WTC11 (cell line): ENCODE data around the gene SMC3. TPM values are rescaled to one million over a fixed set of nuclear protein-coding genes. Genes with fewer than 3 reads are reported as not detected.

ENCODE experiments used
- ATAC-seq: fragments of 200-7000 bp; cut with Tn5 transposase; 2 replicates; pipeline ENCODE4 v1.10.0; 2021; ENCODE audit warnings: mild to moderate bottlenecking, moderate library complexity
- CTCF ChIA-PET: fragments of 300-600 bp; sonication (Branson Sonifier 250); formaldehyde crosslinking; loops from one replicate; lab custom pipeline; 2021; ENCODE audit warnings: antibody characterized with exemption; lab: Charles Lee
- POLR2A ChIA-PET: fragments of 350-600 bp; sonication (Branson Sonifier 250); formaldehyde crosslinking; loops from one replicate; lab custom pipeline; 2021; ENCODE audit warnings: antibody characterized with exemption; lab: Charles Lee
- DNase-seq: peaks from one replicate; pipeline ENCODE4 v3.0.0; 2021; ENCODE audit warnings: low spot score
- H3K27ac Mint-ChIP-seq: 2 replicates; pipeline ENCODE4 v1.8.0; 2021; ENCODE audit warnings: mixed read lengths
- H3K27me3 Mint-ChIP-seq: 2 replicates; pipeline ENCODE4 v1.8.0; 2021; ENCODE audit warnings: low read depth, mild to moderate bottlenecking, moderate library complexity, mixed read lengths
- H3K36me3 Mint-ChIP-seq: 2 replicates; pipeline ENCODE4 v1.8.0; 2021; ENCODE audit warnings: mixed read lengths
- H3K4me1 Mint-ChIP-seq: 2 replicates; pipeline ENCODE4 v1.8.0; 2022; ENCODE audit warnings: mixed read lengths
- H3K4me3 Mint-ChIP-seq: 2 replicates; pipeline ENCODE4 v1.8.0; 2021; ENCODE audit warnings: mild to moderate bottlenecking, moderate library complexity, mixed read lengths
- H3K9me3 Mint-ChIP-seq: 2 replicates; pipeline ENCODE4 v1.8.0; 2021; ENCODE audit warnings: mixed read lengths
- ATF1 ChIP-seq: sonication (generic); formaldehyde crosslinking; IDR thresholded peaks from 2 replicates; pipeline ENCODE4 v1.8.1; 2023; ENCODE audit warnings: mild to moderate bottlenecking, moderate library complexity, missing genetic modification reagents
- ATF2 ChIP-seq: sonication (generic); formaldehyde crosslinking; IDR thresholded peaks from 2 replicates; pipeline ENCODE4 v1.8.1; 2022; ENCODE audit warnings: low read depth, missing genetic modification reagents, borderline replicate concordance
- EMX1 ChIP-seq: fragments of 250-450 bp; sonication (Bioruptor Pico); IDR thresholded peaks from 2 replicates; pipeline ENCODE4 v1.8.0; 2021; ENCODE audit warnings: mild to moderate bottlenecking
- GABPB1 ChIP-seq: sonication (generic); formaldehyde crosslinking; IDR thresholded peaks from 2 replicates; pipeline ENCODE4 v1.8.1; 2023; ENCODE audit warnings: mild to moderate bottlenecking, missing genetic modification reagents
- GTF2I ChIP-seq: fragments of 250-450 bp; sonication (Bioruptor Pico); conservative IDR thresholded peaks from 2 replicates; pipeline ENCODE4 v1.4.0; 2021; ENCODE audit warnings: mild to moderate bottlenecking
- IRF1 ChIP-seq: sonication (generic); formaldehyde crosslinking; IDR thresholded peaks from 2 replicates; pipeline ENCODE4 v1.8.0; 2023; ENCODE audit warnings: missing genetic modification reagents
- JUN ChIP-seq: sonication (generic); formaldehyde crosslinking; IDR thresholded peaks from 2 replicates; pipeline ENCODE4 v1.8.0; 2023; ENCODE audit warnings: mild to moderate bottlenecking, missing genetic modification reagents
- MLX ChIP-seq: sonication (generic); formaldehyde crosslinking; IDR thresholded peaks from 2 replicates; pipeline ENCODE4 v1.8.1; 2023; ENCODE audit warnings: mild to moderate bottlenecking, missing genetic modification reagents, moderate library complexity
- NFYB ChIP-seq: sonication (generic); formaldehyde crosslinking; conservative IDR thresholded peaks from 2 replicates; pipeline ENCODE4 v1.8.0; 2022; ENCODE audit warnings: low read depth, missing genetic modification reagents
- NR1H2 ChIP-seq: sonication (generic); formaldehyde crosslinking; IDR thresholded peaks from 2 replicates; pipeline ENCODE4 v1.9.0; 2021; ENCODE audit warnings: mild to moderate bottlenecking, moderate library complexity, missing genetic modification reagents
- OVOL2 ChIP-seq: fragments of 250-450 bp; sonication (Bioruptor Pico); IDR thresholded peaks from 2 replicates; pipeline ENCODE4 v1.9.0; 2021; ENCODE audit warnings: mild to moderate bottlenecking, borderline replicate concordance
- RELA ChIP-seq: sonication (generic); formaldehyde crosslinking; IDR thresholded peaks from 2 replicates; pipeline ENCODE4 v1.8.1; 2022; ENCODE audit warnings: missing genetic modification reagents, mild to moderate bottlenecking, borderline replicate concordance
- TEAD1 ChIP-seq: sonication (generic); formaldehyde crosslinking; IDR thresholded peaks from 2 replicates; pipeline ENCODE4 v1.8.0; 2022; ENCODE audit warnings: mild to moderate bottlenecking, missing genetic modification reagents
- ZMAT4 ChIP-seq: fragments of 250-450 bp; sonication (Bioruptor Pico); IDR thresholded peaks from 2 replicates; pipeline ENCODE4 v1.9.0; 2021; ENCODE audit warnings: mild to moderate bottlenecking
- ZNF219 ChIP-seq: sonication (generic); formaldehyde crosslinking; IDR thresholded peaks from 2 replicates; pipeline ENCODE4 v1.8.0; 2023; ENCODE audit warnings: missing genetic modification reagents, mild to moderate bottlenecking, borderline replicate concordance
- ZNF396 ChIP-seq: fragments of 250-450 bp; sonication (Bioruptor Pico); IDR thresholded peaks from 2 replicates; pipeline ENCODE4 v1.8.0; 2021; ENCODE audit warnings: mild to moderate bottlenecking, moderate library complexity, borderline replicate concordance
- ZNF416 ChIP-seq: fragments of 250-450 bp; sonication (Bioruptor Pico); IDR thresholded peaks from 2 replicates; pipeline ENCODE4 v1.9.0; 2021; ENCODE audit warnings: mild to moderate bottlenecking, inconsistent platforms
- total RNA-seq: library from RNA; stranded (reverse); gene quantifications from 3 replicates; pipeline ENCODE4 v1.2.3, GENCODE V29; 2021
- TF ChIP-seq, protein P1 (sequence below): sonication (generic); formaldehyde crosslinking; IDR thresholded peaks from 2 replicates; pipeline ENCODE4 v1.8.1; 2023; ENCODE audit warnings: mild to moderate bottlenecking, missing genetic modification reagents
- TF ChIP-seq, protein P2 (sequence below): fragments of 200-600 bp; IDR thresholded peaks from 2 replicates; pipeline ENCODE4 v1.8.0; 2022; ENCODE audit warnings: antibody characterized with exemption
- TF ChIP-seq, protein P3 (sequence below): sonication (generic); formaldehyde crosslinking; IDR thresholded peaks from 2 replicates; pipeline ENCODE4 v1.8.1; 2022; ENCODE audit warnings: mild to moderate bottlenecking, missing genetic modification reagents, moderate library complexity, borderline replicate concordance
- TF ChIP-seq, protein P4 (sequence below): sonication (generic); formaldehyde crosslinking; IDR thresholded peaks from 2 replicates; pipeline ENCODE4 v1.8.0; 2022; ENCODE audit warnings: mild to moderate bottlenecking, missing genetic modification reagents

Gene SMC3
- total RNA-seq, 1 experiment from 2014 or later = 71.0 TPM

GRCh38 chr10:110546499-110547110 is 20.9 kb upstream of the SMC3 start:
- H3K27ac Mint-ChIP-seq = no peak overlapping the region
- CTCF ChIA-PET = interaction anchor here (0.6 to 1.4 kb wide), 27 partner anchors 9 to 241 kb away, joined by 3 to 35 read pairs (median 4); partner anchors contain the start of gene SMNDC1
- no peaks in the 10 kb centered on the region for H3K9me3 Mint-ChIP-seq
- H3K4me3 Mint-ChIP-seq = no peak overlapping the region
- TF ChIP-seq EMX1 (CRISPR knock-in tag) (no peak), TEAD1 (no peak), GABPB1 (CRISPR knock-in tag) (no peak), ZMAT4 (CRISPR knock-in tag) (no peak), ATF1 (CRISPR knock-in tag) (no peak), IRF1 (CRISPR knock-in tag) (no peak), GTF2I (CRISPR knock-in tag) (no peak), RELA (CRISPR knock-in tag) (no peak)
- TF ChIP-seq, protein P1, sequence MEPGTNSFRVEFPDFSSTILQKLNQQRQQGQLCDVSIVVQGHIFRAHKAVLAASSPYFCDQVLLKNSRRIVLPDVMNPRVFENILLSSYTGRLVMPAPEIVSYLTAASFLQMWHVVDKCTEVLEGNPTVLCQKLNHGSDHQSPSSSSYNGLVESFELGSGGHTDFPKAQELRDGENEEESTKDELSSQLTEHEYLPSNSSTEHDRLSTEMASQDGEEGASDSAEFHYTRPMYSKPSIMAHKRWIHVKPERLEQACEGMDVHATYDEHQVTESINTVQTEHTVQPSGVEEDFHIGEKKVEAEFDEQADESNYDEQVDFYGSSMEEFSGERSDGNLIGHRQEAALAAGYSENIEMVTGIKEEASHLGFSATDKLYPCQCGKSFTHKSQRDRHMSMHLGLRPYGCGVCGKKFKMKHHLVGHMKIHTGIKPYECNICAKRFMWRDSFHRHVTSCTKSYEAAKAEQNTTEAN = no peak
- TF ChIP-seq, all 79 proteins: peak for 0
- Mint-ChIP-seq H3K4me1 (peaks cover 11% of the 10 kb centered on the region), H3K27me3 (no peaks in the 10 kb centered on the region; the same call in 1 of the 2 replicates), H3K36me3 (no peaks in the 10 kb centered on the region)
- no peak for ATAC-seq
- POLR2A ChIA-PET = interaction anchor here (0.8 to 1.0 kb wide), 3 partner anchors 15 to 71 kb away, joined by 3 to 5 read pairs (median 3); no protein-coding TSS in a partner anchor
- DNase-seq = no peak

DNA sequence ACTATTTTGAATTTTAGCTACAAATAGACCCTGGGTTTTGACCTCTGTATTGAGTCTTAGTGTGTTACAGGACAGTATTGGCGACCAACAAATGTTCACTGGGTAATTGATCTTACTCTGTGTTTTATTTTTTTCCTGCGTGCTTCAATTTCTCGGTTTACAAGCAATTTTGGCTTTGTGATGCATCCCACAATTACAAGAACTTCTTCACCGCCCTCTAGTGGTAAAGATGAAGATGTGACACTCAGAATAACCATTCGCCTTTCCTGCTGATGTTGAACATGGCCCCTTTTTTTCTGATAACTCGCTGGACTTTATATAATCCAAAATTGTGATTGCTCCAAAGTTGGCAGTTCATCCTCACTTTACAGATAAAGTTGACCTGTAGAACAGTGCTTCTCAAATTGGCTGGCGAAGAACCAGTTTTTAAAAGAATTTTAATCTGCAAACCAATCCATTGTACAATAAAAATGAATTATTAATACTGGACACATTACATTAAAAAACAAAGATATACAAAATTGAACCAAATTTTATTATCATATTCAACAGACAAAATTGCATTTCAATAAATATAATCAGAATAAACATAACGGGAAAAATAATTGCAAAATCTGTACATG is 20.2 kb upstream of the SMC3 start:
- H3K27ac Mint-ChIP-seq = no peak overlapping the region
- H3K27me3 Mint-ChIP-seq = no peaks in the 10 kb centered on the region; the same call in 1 of the 2 replicates
- TF ChIP-seq, protein P2, sequence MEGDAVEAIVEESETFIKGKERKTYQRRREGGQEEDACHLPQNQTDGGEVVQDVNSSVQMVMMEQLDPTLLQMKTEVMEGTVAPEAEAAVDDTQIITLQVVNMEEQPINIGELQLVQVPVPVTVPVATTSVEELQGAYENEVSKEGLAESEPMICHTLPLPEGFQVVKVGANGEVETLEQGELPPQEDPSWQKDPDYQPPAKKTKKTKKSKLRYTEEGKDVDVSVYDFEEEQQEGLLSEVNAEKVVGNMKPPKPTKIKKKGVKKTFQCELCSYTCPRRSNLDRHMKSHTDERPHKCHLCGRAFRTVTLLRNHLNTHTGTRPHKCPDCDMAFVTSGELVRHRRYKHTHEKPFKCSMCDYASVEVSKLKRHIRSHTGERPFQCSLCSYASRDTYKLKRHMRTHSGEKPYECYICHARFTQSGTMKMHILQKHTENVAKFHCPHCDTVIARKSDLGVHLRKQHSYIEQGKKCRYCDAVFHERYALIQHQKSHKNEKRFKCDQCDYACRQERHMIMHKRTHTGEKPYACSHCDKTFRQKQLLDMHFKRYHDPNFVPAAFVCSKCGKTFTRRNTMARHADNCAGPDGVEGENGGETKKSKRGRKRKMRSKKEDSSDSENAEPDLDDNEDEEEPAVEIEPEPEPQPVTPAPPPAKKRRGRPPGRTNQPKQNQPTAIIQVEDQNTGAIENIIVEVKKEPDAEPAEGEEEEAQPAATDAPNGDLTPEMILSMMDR = peak; percentile 75
- TF ChIP-seq, protein P3, sequence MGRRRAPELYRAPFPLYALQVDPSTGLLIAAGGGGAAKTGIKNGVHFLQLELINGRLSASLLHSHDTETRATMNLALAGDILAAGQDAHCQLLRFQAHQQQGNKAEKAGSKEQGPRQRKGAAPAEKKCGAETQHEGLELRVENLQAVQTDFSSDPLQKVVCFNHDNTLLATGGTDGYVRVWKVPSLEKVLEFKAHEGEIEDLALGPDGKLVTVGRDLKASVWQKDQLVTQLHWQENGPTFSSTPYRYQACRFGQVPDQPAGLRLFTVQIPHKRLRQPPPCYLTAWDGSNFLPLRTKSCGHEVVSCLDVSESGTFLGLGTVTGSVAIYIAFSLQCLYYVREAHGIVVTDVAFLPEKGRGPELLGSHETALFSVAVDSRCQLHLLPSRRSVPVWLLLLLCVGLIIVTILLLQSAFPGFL (CRISPR knock-in tag) = no peak
- TF ChIP-seq, all 79 proteins: peak for 1
- no peak for DNase-seq
- POLR2A ChIA-PET = interaction anchor here (0.8 to 1.0 kb wide), 3 partner anchors 16 to 72 kb away, joined by 3 to 5 read pairs (median 3); no protein-coding TSS in a partner anchor
- peak; percentile 44; the same call in 1 of the 2 replicates for ATAC-seq
- CTCF ChIA-PET = interaction anchor here (0.5 to 3.6 kb wide), 37 partner anchors 9 to 694 kb away, joined by 3 to 48 read pairs (median 4); partner anchors contain the start of gene SMNDC1
- Mint-ChIP-seq H3K9me3 (peaks cover 2% of the 10 kb centered on the region; the same call in 1 of the 2 replicates), H3K4me1 (peaks cover 11% of the 10 kb centered on the region), H3K36me3 (no peaks in the 10 kb centered on the region), H3K4me3 (no peak overlapping the region)

DNA sequence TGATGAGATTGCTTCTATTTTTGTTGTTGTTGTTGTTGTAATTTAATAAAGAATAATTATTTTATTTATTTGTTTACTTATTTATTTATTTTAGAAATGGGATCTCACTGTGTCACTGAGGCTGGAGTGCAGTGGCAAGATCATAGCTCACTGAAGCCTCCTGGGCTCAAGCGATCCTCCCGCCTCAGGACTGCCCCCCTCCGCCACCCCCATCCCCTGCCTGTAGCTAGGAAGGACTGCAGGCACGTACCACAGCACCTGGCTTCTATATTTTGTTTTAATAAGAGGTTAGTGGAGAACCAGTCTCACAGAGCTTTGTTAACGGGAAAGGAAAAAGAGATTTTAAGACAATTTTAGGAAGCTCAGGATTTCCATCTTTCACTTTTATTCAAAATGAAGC is 19.5 kb upstream of the SMC3 start:
- Mint-ChIP-seq H3K36me3 (no peaks in the 10 kb centered on the region), H3K27me3 (no peaks in the 10 kb centered on the region; the same call in 1 of the 2 replicates), H3K9me3 (peaks cover 9% of the 10 kb centered on the region), H3K4me3 (no peak overlapping the region), H3K27ac (no peak overlapping the region), H3K4me1 (peaks cover 11% of the 10 kb centered on the region)
- DNase-seq = no peak
- POLR2A ChIA-PET = no interaction called here
- ATAC-seq = peak; percentile 93
- CTCF ChIA-PET = interaction anchor here (0.5 to 3.6 kb wide), 17 partner anchors 13 to 695 kb away, joined by 3 to 48 read pairs (median 3); no protein-coding TSS in a partner anchor
- TF ChIP-seq ATF2 (CRISPR knock-in tag) (no peak), OVOL2 (no peak), NR1H2 (CRISPR knock-in tag) (no peak), RELA (CRISPR knock-in tag) (no peak), NFYB (CRISPR knock-in tag) (no peak), JUN (CRISPR knock-in tag) (no peak), MLX (no peak), TEAD1 (no peak), ZNF219 (CRISPR knock-in tag) (no peak), ZNF396 (CRISPR knock-in tag) (no peak), ZNF416 (CRISPR knock-in tag) (no peak)
- TF ChIP-seq, protein P4, sequence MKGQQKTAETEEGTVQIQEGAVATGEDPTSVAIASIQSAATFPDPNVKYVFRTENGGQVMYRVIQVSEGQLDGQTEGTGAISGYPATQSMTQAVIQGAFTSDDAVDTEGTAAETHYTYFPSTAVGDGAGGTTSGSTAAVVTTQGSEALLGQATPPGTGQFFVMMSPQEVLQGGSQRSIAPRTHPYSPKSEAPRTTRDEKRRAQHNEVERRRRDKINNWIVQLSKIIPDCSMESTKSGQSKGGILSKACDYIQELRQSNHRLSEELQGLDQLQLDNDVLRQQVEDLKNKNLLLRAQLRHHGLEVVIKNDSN = no peak
